ENCODE measurements around the gene ZNF557. TPM values are rescaled to one million over a fixed set of nuclear protein-coding genes. Genes with fewer than 3 reads are reported as not detected.
"Not testable (repeated sequence)": the region's sequence is repeated elsewhere in the genome, so short reads cannot be mapped to it uniquely, and the experiment has no call there.

The ZNF557 gene
- polyA plus RNA-seq (2.7 to 3.3 TPM (median 3.0 TPM) in 3 replicates), polyA minus RNA-seq (10.9 to 16.3 TPM (median 14.0 TPM) in 3 replicates)
- polyA plus RNA-seq (2011; ENCODE audit: low read depth), result 1.1 TPM
- polyA plus RNA-seq (2011; cell fraction: cytosol; rRNA removed), result 1.3 and 2.2 TPM in 2 replicates
- 4.5 and 4.6 TPM in 2 replicates for polyA plus RNA-seq (2011; cell fraction: nucleus; rRNA removed)
- polyA plus RNA-seq (2012; ENCODE audit: low replicate concordance), result 2.5 and 3.0 TPM in 2 replicates
- polyA minus RNA-seq (2011; cell fraction: cytosol; rRNA and poly(A)+ RNA removed), result 8.6 TPM
- polyA minus RNA-seq (2011; cell fraction: nucleus; rRNA and poly(A)+ RNA removed), result 9.1 and 15.3 TPM in 2 replicates

GRCh38 chr19:7069042-7069903 lies at the start of gene ZNF557:
Gene ZNF557, plus strand, starts transcription at chr19:7069703. Its CDS starts 5,372 bp downstream, at chr19:7075075.
- TF ChIP-seq EZH2 (IDR thresholded peaks at IDR 0.05; ENCODE audit: low read length) (no peak), CTCF (optimal IDR thresholded peaks at IDR 0.05 in 1 of 3, IDR thresholded peaks at IDR 0.05 in 1 of 3, conservative IDR thresholded peaks at IDR 0.05 in 1 of 3; ENCODE audit: extremely low read depth in 1 of 3, insufficient read depth in 2 of 3, low read length in 3 of 3) (no peak)
- H3K79me2 ChIP-seq (ENCODE audit: control insufficient read depth, insufficient read depth, low read length), result peaks cover 11% of the 10 kb centered on the region
- peak within 1 kb of the TSS; percentile 63 to 87 (median 86) for H3K4me3 ChIP-seq (ENCODE audit: control insufficient read depth in 2 of 3, extremely low read depth in 1 of 3, insufficient read depth in 2 of 3, low read depth in 1 of 3, low read length in 3 of 3)
- no peaks in the 10 kb centered on the region for H3K9me3 ChIP-seq (ENCODE audit: control insufficient read depth, low read depth, low read length)
- dilution Hi-C loops (cut with MboI; ENCODE audit: extremely low pct_ligation_motif_present, low sequenced_read_pairs), result no loop called here
- FAIRE-seq, result peak; percentile 65
- peak within 1 kb of the TSS; percentile 82 for H3K4me2 ChIP-seq (ENCODE audit: control insufficient read depth, extremely low read depth, insufficient read depth, low read depth, low read length)
- no peaks in the 10 kb centered on the region for H3K27me3 ChIP-seq (ENCODE audit: control insufficient read depth, extremely low read depth, insufficient read depth, low read length)
- no peaks in the 10 kb centered on the region for H3K9me1 ChIP-seq (ENCODE audit: control insufficient read depth, extremely low read depth, insufficient read depth, low read length)
- peak within 1 kb of the TSS; percentile 81 for H3K9ac ChIP-seq (ENCODE audit: control insufficient read depth, extremely low read depth, insufficient read depth, low read length)
- DNase-seq (ENCODE audit: low read depth, low spot score), result peak; percentile 75
- H2AFZ ChIP-seq (ENCODE audit: control insufficient read depth, low read length), result peak within 1 kb of the TSS; percentile 61
- no peaks in the 10 kb centered on the region for H4K20me1 ChIP-seq (ENCODE audit: control insufficient read depth, extremely low read depth, insufficient read depth, low read length)
- peak within 1 kb of the TSS; percentile 62 for H3K27ac ChIP-seq (ENCODE audit: control insufficient read depth, insufficient read depth, low read length)
- peaks cover 6% of the 10 kb centered on the region for H3K4me1 ChIP-seq (ENCODE audit: control insufficient read depth, extremely low read depth, insufficient read depth, low read length)
- H3K36me3 ChIP-seq (ENCODE audit: control insufficient read depth in 2 of 2, extremely low read depth in 1 of 2, insufficient read depth in 2 of 2, low read length in 2 of 2), result peaks cover 11 to 12% of the 10 kb centered on the region in 2 experiments

GRCh38 chr19:7021331-7021730 lies 48.2 kb upstream of the ZNF557 start, which contains the start of gene MBD3L2B:
Gene MBD3L2B, minus strand, starts transcription at chr19:7021431. Its CDS starts 34 bp downstream, at chr19:7021397.
- H3K27ac ChIP-seq (ENCODE audit: control insufficient read depth, insufficient read depth, low read length); H3K36me3 ChIP-seq (ENCODE audit: control insufficient read depth in 2 of 2, extremely low read depth in 1 of 2, insufficient read depth in 2 of 2, low read length in 2 of 2); H4K20me1 ChIP-seq (ENCODE audit: control insufficient read depth, extremely low read depth, insufficient read depth, low read length); H3K9ac ChIP-seq (ENCODE audit: control insufficient read depth, extremely low read depth, insufficient read depth, low read length); H3K9me3 ChIP-seq (ENCODE audit: control insufficient read depth, low read depth, low read length); dilution Hi-C loops (cut with MboI; ENCODE audit: extremely low pct_ligation_motif_present, low sequenced_read_pairs); H3K4me3 ChIP-seq (ENCODE audit: control insufficient read depth in 2 of 3, extremely low read depth in 1 of 3, insufficient read depth in 2 of 3, low read depth in 1 of 3, low read length in 3 of 3); H2AFZ ChIP-seq (ENCODE audit: control insufficient read depth, low read length); FAIRE-seq; H3K79me2 ChIP-seq (ENCODE audit: control insufficient read depth, insufficient read depth, low read length); H3K4me1 ChIP-seq (ENCODE audit: control insufficient read depth, extremely low read depth, insufficient read depth, low read length); DNase-seq (ENCODE audit: low read depth, low spot score); H3K4me2 ChIP-seq (ENCODE audit: control insufficient read depth, extremely low read depth, insufficient read depth, low read depth, low read length); H3K9me1 ChIP-seq (ENCODE audit: control insufficient read depth, extremely low read depth, insufficient read depth, low read length); H3K27me3 ChIP-seq (ENCODE audit: control insufficient read depth, extremely low read depth, insufficient read depth, low read length): not testable (repeated sequence)

- H3K4me3 ChIP-seq (ENCODE audit: control insufficient read depth in 2 of 3, extremely low read depth in 1 of 3, insufficient read depth in 2 of 3, low read depth in 1 of 3, low read length in 3 of 3); H3K9me3 ChIP-seq (ENCODE audit: control insufficient read depth, low read depth, low read length); H3K79me2 ChIP-seq (ENCODE audit: control insufficient read depth, insufficient read depth, low read length); FAIRE-seq; DNase-seq (ENCODE audit: low read depth, low spot score); H3K4me2 ChIP-seq (ENCODE audit: control insufficient read depth, extremely low read depth, insufficient read depth, low read depth, low read length); H3K9ac ChIP-seq (ENCODE audit: control insufficient read depth, extremely low read depth, insufficient read depth, low read length); dilution Hi-C loops (cut with MboI; ENCODE audit: extremely low pct_ligation_motif_present, low sequenced_read_pairs); H3K4me1 ChIP-seq (ENCODE audit: control insufficient read depth, extremely low read depth, insufficient read depth, low read length); H3K27ac ChIP-seq (ENCODE audit: control insufficient read depth, insufficient read depth, low read length); H3K9me1 ChIP-seq (ENCODE audit: control insufficient read depth, extremely low read depth, insufficient read depth, low read length); H2AFZ ChIP-seq (ENCODE audit: control insufficient read depth, low read length); H3K36me3 ChIP-seq (ENCODE audit: control insufficient read depth in 2 of 2, extremely low read depth in 1 of 2, insufficient read depth in 2 of 2, low read length in 2 of 2); H4K20me1 ChIP-seq (ENCODE audit: control insufficient read depth, extremely low read depth, insufficient read depth, low read length); H3K27me3 ChIP-seq (ENCODE audit: control insufficient read depth, extremely low read depth, insufficient read depth, low read length): not testable (repeated sequence)
Observed at GRCh38 chr19:7028790-7029189, 40.7 kb upstream of the ZNF557 start.

- H3K9me3 ChIP-seq (ENCODE audit: control insufficient read depth, low read depth, low read length); FAIRE-seq; dilution Hi-C loops (cut with MboI; ENCODE audit: extremely low pct_ligation_motif_present, low sequenced_read_pairs); H4K20me1 ChIP-seq (ENCODE audit: control insufficient read depth, extremely low read depth, insufficient read depth, low read length); H3K4me3 ChIP-seq (ENCODE audit: control insufficient read depth in 2 of 3, extremely low read depth in 1 of 3, insufficient read depth in 2 of 3, low read depth in 1 of 3, low read length in 3 of 3); H3K4me2 ChIP-seq (ENCODE audit: control insufficient read depth, extremely low read depth, insufficient read depth, low read depth, low read length); H3K36me3 ChIP-seq (ENCODE audit: control insufficient read depth in 2 of 2, extremely low read depth in 1 of 2, insufficient read depth in 2 of 2, low read length in 2 of 2); DNase-seq (ENCODE audit: low read depth, low spot score); H3K4me1 ChIP-seq (ENCODE audit: control insufficient read depth, extremely low read depth, insufficient read depth, low read length); H3K79me2 ChIP-seq (ENCODE audit: control insufficient read depth, insufficient read depth, low read length); H3K9ac ChIP-seq (ENCODE audit: control insufficient read depth, extremely low read depth, insufficient read depth, low read length); H3K27ac ChIP-seq (ENCODE audit: control insufficient read depth, insufficient read depth, low read length); H3K27me3 ChIP-seq (ENCODE audit: control insufficient read depth, extremely low read depth, insufficient read depth, low read length); H2AFZ ChIP-seq (ENCODE audit: control insufficient read depth, low read length); H3K9me1 ChIP-seq (ENCODE audit: control insufficient read depth, extremely low read depth, insufficient read depth, low read length): not testable (repeated sequence)
Observed at GRCh38 chr19:7030278-7030677, 39.2 kb upstream of the ZNF557 start, which contains the start of gene MBD3L5. Gene MBD3L5, plus strand, starts transcription at chr19:7030578. Its CDS starts 34 bp downstream, at chr19:7030612.

Measured in keratinocyte (primary cell).